HG03439 (cell line): ENCODE results near the gene GJA3.
A peak's percentile ranks its signal among the peaks of the same experiment; 100 is the strongest.

Experiments
- ATAC-seq: cut with Tn5 transposase; IDR thresholded peaks from one replicate; pipeline ENCODE4 v1.9.1; 2021; ENCODE audit warnings: mild to moderate bottlenecking, moderate library complexity; ENCODE audit not compliant: unreplicated experiment

GJA3 gene

GRCh38 chr13:20130012-20130411 lies 30.8 kb downstream of the GJA3 start:
- no peak for ATAC-seq

GRCh38 chr13:20129076-20129475 lies 31.8 kb downstream of the GJA3 start:
- ATAC-seq = no peak

GRCh38 chr13:20128459-20128931 lies 32.4 kb downstream of the GJA3 start:
- ATAC-seq = peak; percentile 22

- ATAC-seq = peak; percentile 71
These were observed 33.0 kb downstream of the GJA3 start for GRCh38 chr13:20127562-20128458.

GRCh38 chr13:20127262-20127561 lies 33.6 kb downstream of the GJA3 start:
- ATAC-seq = no peak

- ATAC-seq = no peak
These were observed 34.2 kb downstream of the GJA3 start for GRCh38 chr13:20126541-20127261.

- no peak for ATAC-seq
These were observed 35.1 kb downstream of the GJA3 start for GRCh38 chr13:20125783-20126165.

GRCh38 chr13:20125129-20125782 lies 35.6 kb downstream of the GJA3 start:
- no peak for ATAC-seq

GRCh38 chr13:20124303-20124702 lies 36.5 kb downstream of the GJA3 start:
- ATAC-seq = no peak

GRCh38 chr13:20121159-20121525 lies 39.7 kb downstream of the GJA3 start:
- no peak for ATAC-seq

- ATAC-seq = no peak
These were observed 40.9 kb downstream of the GJA3 start for GRCh38 chr13:20119960-20120359.

GRCh38 chr13:20118268-20119140 lies 42.3 kb downstream of the GJA3 start:
- ATAC-seq = peak; percentile 15

GRCh38 chr13:20116213-20116612 lies 44.6 kb downstream of the GJA3 start:
- no peak for ATAC-seq

- ATAC-seq = no peak
These were observed 46.7 kb downstream of the GJA3 start for GRCh38 chr13:20114066-20114610.

GRCh38 chr13:20109037-20109436 lies 51.8 kb downstream of the GJA3 start:
- ATAC-seq = no peak

- no peak for ATAC-seq
These were observed 54.1 kb downstream of the GJA3 start for GRCh38 chr13:20106742-20107141.

GRCh38 chr13:20105161-20105689 lies 55.6 kb downstream of the GJA3 start:
- ATAC-seq = no peak

- no peak for ATAC-seq
These were observed 58.2 kb downstream of the GJA3 start for GRCh38 chr13:20102525-20103180.

- ATAC-seq = no peak
These were observed 59.2 kb downstream of the GJA3 start for GRCh38 chr13:20101467-20102316.
